GM12878 (cell line): ENCODE results near the gene IRAK2. TPM values are rescaled to one million over a fixed set of nuclear protein-coding genes. Genes with fewer than 3 reads are reported as not detected.

ENCODE experiments used
- ATAC-seq: fragments of 200-7000 bp; cut with Tn5 transposase; 3 replicates; pipeline ENCODE4 v1.9.1; 2020; ENCODE audit warnings: mild to moderate bottlenecking, moderate library complexity
- BruUV-seq: library from RNA; stranded (reverse); fragments of 400-500 nt; replicated peaks from 2 replicates; lab custom pipeline; 2021; lab: Mats Ljungman, UMichigan
- CTCF ChIA-PET: fragments of 300-600 bp; sonication (Branson Sonifier 250); formaldehyde crosslinking; extraction: SDS; loops from one replicate; lab custom pipeline; 2021; ENCODE audit warnings: inconsistent platforms; lab: Yijun Ruan, JAX
- POLR2A ChIA-PET: fragments of 350-600 bp; formaldehyde crosslinking; extraction: SDS; loops from one replicate; lab custom pipeline; 2021; ENCODE audit warnings: inconsistent platforms; lab: Charles Lee
- RAD21 ChIA-PET: fragments of 300-600 bp; sonication (Branson Sonifier 250); formaldehyde crosslinking; loops from one replicate; lab custom pipeline; 2023; ENCODE audit warnings: antibody characterized with exemption; ENCODE audit not compliant: unreplicated experiment; lab: Charles Lee
- SMC1A ChIA-PET: fragments of 300-600 bp; sonication (Branson Sonifier 250); formaldehyde crosslinking; loops from one replicate; lab custom pipeline; 2023; ENCODE audit not compliant: unreplicated experiment, uncharacterized antibody; lab: Charles Lee
- DNase-seq: peaks from one replicate; pipeline ENCODE4 v3.0.0-alpha.2; 2011; ENCODE audit warnings: low read depth, low spot score
- FAIRE-seq: peaks from 3 replicates; lab custom pipeline; 2011; peaks lifted over from hg19 to GRCh38; lab: Jason Lieb, UNC
- H2AFZ ChIP-seq: 2 replicates; pipeline ENCODE4 v1.6.0; 2011; ENCODE audit warnings: low read depth, low read length, control low read depth; ENCODE audit not compliant: control insufficient read depth
- H3K27ac ChIP-seq: 2 replicates; pipeline ENCODE4 v1.5.1; 2011; ENCODE audit warnings: control low read depth; ENCODE audit not compliant: control insufficient read depth, insufficient read depth
- H3K27me3 ChIP-seq, 2 experiments: replicated peaks in 1 of 2; 2 replicates each; pipeline versions ENCODE4 v1.6.0 to v1.6.1; 2011; ENCODE audit warnings: low read length in 1 of 2; ENCODE audit not compliant: control insufficient read depth in 2 of 2, insufficient read depth in 2 of 2
- H3K36me3 ChIP-seq, 2 experiments: 2 replicates each; pipeline ENCODE4 v1.5.1; 2011; ENCODE audit warnings: low read length in 1 of 2; ENCODE audit not compliant: control insufficient read depth in 2 of 2, insufficient read depth in 2 of 2
- H3K4me1 ChIP-seq: 2 replicates; pipeline ENCODE4 v1.6.1; 2011; ENCODE audit warnings: mild to moderate bottlenecking, low read length, moderate library complexity, mixed read lengths; ENCODE audit not compliant: control insufficient read depth, insufficient read depth
- H3K4me2 ChIP-seq: 2 replicates; pipeline ENCODE4 v1.6.0; 2011; ENCODE audit warnings: control low read depth; ENCODE audit not compliant: control insufficient read depth, insufficient read depth
- H3K4me3 ChIP-seq: fragments of 200-600 bp; sonication (generic); 2 replicates; pipeline ENCODE4 v1.5.1; 2016
- H3K79me2 ChIP-seq: 2 replicates; pipeline ENCODE4 v1.6.0; 2011; ENCODE audit warnings: low read length; ENCODE audit not compliant: control insufficient read depth, insufficient read depth
- H3K9ac ChIP-seq: 2 replicates; pipeline ENCODE4 v1.8.0; 2011; ENCODE audit warnings: low read length, control low read depth, mixed read lengths; ENCODE audit not compliant: control insufficient read depth, insufficient read depth
- H3K9me3 ChIP-seq: replicated peaks from 3 replicates; pipeline ENCODE4 v1.5.1; 2011; ENCODE audit warnings: mild to moderate bottlenecking, low read length; ENCODE audit not compliant: control insufficient read depth, insufficient read depth
- H4K20me1 ChIP-seq: 2 replicates; pipeline ENCODE4 v1.6.0; 2011; ENCODE audit not compliant: control insufficient read depth, insufficient read depth
- HDGF ChIP-seq: fragments of 450-650 bp; IDR thresholded peaks from 2 replicates; pipeline ENCODE4 v1.6.1; 2016; ENCODE audit warnings: antibody characterized with exemption
- IKZF1 ChIP-seq: fragments of 450-650 bp; conservative IDR thresholded peaks from 2 replicates; pipeline ENCODE4 v1.6.1; 2017; ENCODE audit warnings: antibody characterized with exemption, mild to moderate bottlenecking
- JUND ChIP-seq: IDR thresholded peaks from 2 replicates; pipeline ENCODE4 v1.6.1; 2012; ENCODE audit warnings: low read depth, mild to moderate bottlenecking, low read length, improper control_type of control experiment, moderate library complexity
- PML ChIP-seq: IDR thresholded peaks from 2 replicates; pipeline ENCODE4 v1.6.1; 2012; ENCODE audit warnings: low read length, inconsistent platforms
- RELA ChIP-seq: fragments of 450-650 bp; IDR thresholded peaks from 2 replicates; pipeline ENCODE4 v1.8.0; 2014; ENCODE audit warnings: borderline replicate concordance; ENCODE audit not compliant: partially characterized antibody
- SPI1 ChIP-seq: IDR thresholded peaks from 2 replicates; pipeline ENCODE4 v1.6.1; 2011; ENCODE audit warnings: low read depth, mild to moderate bottlenecking, low read length, moderate library complexity, borderline replicate concordance; ENCODE audit not compliant: insufficient read depth
- WGBS: methylation state at CpG from one replicate; pipeline ENCODE4 v1.1.6; 2016; ENCODE audit warnings: low lambda C conversion rate; ENCODE audit not compliant: insufficient replicate concordance, insufficient coverage; ENCODE audit errors: missing lambda C conversion rate; 5-methylcytosine and 5-hydroxymethylcytosine counted together
- in situ Hi-C: fragments of 300-500 bp; cut with MboI; formaldehyde crosslinking; loops from 9 replicates; pipeline ENCODE4 v1.14.3; 2018; ENCODE audit warnings: mixed read lengths
- intact Hi-C: fragments of 100-400 bp; cut with micrococcal nuclease; formaldehyde crosslinking; loops from one replicate; pipeline ENCODE4 v1.14.2; 2022; ENCODE audit not compliant: unreplicated experiment
- polyA plus RNA-seq, 11 experiments: library from polyadenylated mRNA; depleted of rRNA in 4 of 11; unstranded in 6 of 11; stranded (reverse) in 5 of 11; fragments of >200 nt; fragmentation: Nextera tagmentation in 4 of 11; fragmentation: Illumina TruSeq in 1 of 11; extraction: Ambion mirVana in 4 of 11; extraction: Trizol in 1 of 11; gene quantifications; 1 replicate in 1 of 11; 2 replicates in 10 of 11; pipeline versions ENCODE4 v1.2.1 to v1.2.3, GENCODE V29; 2011 to 2016; ENCODE audit warnings: inconsistent platforms in 2 of 11, missing spikeins in 2 of 11, low read depth in 1 of 11
- total RNA-seq, 4 experiments: library from RNA; depleted of rRNA in 3 of 4; stranded (reverse); fragments of >200 nt in 3 of 4; fragmentation: Illumina TruSeq in 1 of 4; extraction: Trizol in 1 of 4; gene quantifications; 2 replicates each; pipeline versions ENCODE4 v1.2.1 to v1.2.3, GENCODE V29; 2013 to 2021

Gene IRAK2
- total and polyA plus RNA-seq, 10 of the 15 experiments (the other 5 are each of a cell fraction or from before 2014, with no cell fraction given), result 0.48 to 5.7 (median 4.5) TPM

- H3K9me3 ChIP-seq, result peaks cover 2% of the 10 kb centered on the region; the same call in 2 of the 3 replicates
- no peak overlapping the region for H3K27ac ChIP-seq
- SMC1A ChIA-PET, result interaction anchor here (1.2 kb wide), 1 partner anchor 29 kb away, joined by 3 read pairs; no protein-coding TSS in a partner anchor
- no TSS peak for BruUV-seq
- H3K27me3 ChIP-seq, result no peaks in the 10 kb centered on the region
- CTCF ChIA-PET, result interaction anchor here (1.1 to 2.1 kb wide), 2 partner anchors 8 to 12 kb away, joined by 3 to 9 read pairs; no protein-coding TSS in a partner anchor
- peaks cover 0 to 20% of the 10 kb centered on the region in 2 experiments; a peak in 3 of 4 replicates for H3K36me3 ChIP-seq
- H3K4me1 ChIP-seq, result peaks cover 6% of the 10 kb centered on the region; the same call in 1 of the 2 replicates
- WGBS, result 98% methylated on average over 3 of the region's 3 CpGs
- RAD21 ChIA-PET, result no interaction called here
- POLR2A ChIA-PET, result interaction anchor here (0.6 to 1.3 kb wide), 3 partner anchors 13 to 96 kb away, joined by 3 to 4 read pairs (median 3); no protein-coding TSS in a partner anchor
- intact Hi-C loops (no loop called here), in situ Hi-C loops (no loop called here)
- no peak overlapping the region for H2AFZ ChIP-seq
- peak overlapping the region; percentile 97 for H3K4me3 ChIP-seq
- no peak for FAIRE-seq
- H4K20me1 ChIP-seq, result no peaks in the 10 kb centered on the region; the same call in 1 of the 2 replicates
- ATAC-seq, result no peak
- no peak for TF ChIP-seq HDGF
- no peak for TF ChIP-seq RELA
- TF ChIP-seq IKZF1, result no peak
- TF ChIP-seq PML, result no peak
- no peak overlapping the region for H3K9ac ChIP-seq
- peaks cover 59% of the 10 kb centered on the region for H3K79me2 ChIP-seq
- no peak for DNase-seq
- peak overlapping the region; percentile 82 for H3K4me2 ChIP-seq
Measured at GRCh38 chr3:10251006-10251405, 86.3 kb downstream of the IRAK2 start.

GRCh38 chr3:10253731-10254130 is 89.0 kb downstream of the IRAK2 start:
- no peak for TF ChIP-seq SPI1
- no peak for TF ChIP-seq JUND
- in situ Hi-C loops, result no loop called here
- Histone ChIP-seq H3K79me2 (peaks cover 60% of the 10 kb centered on the region), H3K9me3 (no peaks in the 10 kb centered on the region), H3K9ac (no peak overlapping the region), H4K20me1 (no peaks in the 10 kb centered on the region; the same call in 1 of the 2 replicates), H3K27me3 (no peaks in the 10 kb centered on the region), H3K4me1 (no peaks in the 10 kb centered on the region), H2AFZ (no peak overlapping the region), H3K4me3 (no peak overlapping the region), H3K36me3 (peaks cover 0 to 22% of the 10 kb centered on the region in 2 experiments; a peak in 3 of 4 replicates), H3K4me2 (no peak overlapping the region), H3K27ac (no peak overlapping the region)
- RAD21 ChIA-PET, result interaction anchor here (1.2 kb wide), 1 partner anchor 10 kb away, joined by 5 read pairs; no protein-coding TSS in a partner anchor
- SMC1A ChIA-PET, result interaction anchor here (1.3 kb wide), 2 partner anchors 39 to 67 kb away, joined by 3 to 5 read pairs; partner anchors contain the start of gene SEC13
- no peak for ATAC-seq
- BruUV-seq, result no TSS peak
- CTCF ChIA-PET, result interaction anchor here (1.1 to 1.6 kb wide), 2 partner anchors 10 to 69 kb away, joined by 3 to 7 read pairs; no protein-coding TSS in a partner anchor
- no peak for FAIRE-seq
- intact Hi-C loops, result no loop called here
- no peak for DNase-seq
- POLR2A ChIA-PET, result interaction anchor here (0.5 to 1.7 kb wide), 3 partner anchors 8 to 141 kb away, joined by 4 to 8 read pairs (median 4); no protein-coding TSS in a partner anchor
- 100% methylated on average over 3 of the region's 3 CpGs for WGBS
